H1 (cell line): Measurements from ENCODE around the gene LYZL4. TPM values are rescaled to one million over a fixed set of nuclear protein-coding genes. Genes with fewer than 3 reads are reported as not detected.

Experiments used
- CTCF ChIA-PET: fragments of 300-600 bp; sonication (Branson Sonifier 250); formaldehyde crosslinking; loops from one replicate; lab custom pipeline; 2021; ENCODE audit not compliant: partially characterized antibody; lab: Charles Lee
- POLR2A ChIA-PET: fragments of 300-600 bp; sonication (Branson Sonifier 250); formaldehyde crosslinking; loops from one replicate; lab custom pipeline; 2021; ENCODE audit warnings: inconsistent platforms; ENCODE audit not compliant: partially characterized antibody; lab: Charles Lee
- DNase-seq, 2 experiments: peaks; one replicate each; pipeline versions ENCODE4 v3.0.0 to v3.0.0-alpha.2; 2010 to 2022; ENCODE audit warnings: low spot score in 2 of 2, low read depth in 1 of 2, mixed read lengths in 1 of 2
- FAIRE-seq: peaks from 2 replicates; lab custom pipeline; 2011; peaks lifted over from hg19 to GRCh38; lab: Jason Lieb, UNC
- H2AFZ ChIP-seq: 2 replicates; pipeline ENCODE4 v1.8.1; 2012; ENCODE audit warnings: low read length, inconsistent platforms
- H2AK5ac ChIP-seq: 2 replicates; pipeline ENCODE4 v1.6.1; 2013; ENCODE audit warnings: low read depth, low read length
- H2BK120ac ChIP-seq: replicated peaks from 2 replicates; pipeline ENCODE3; 2013; ENCODE audit warnings: low read depth, low read length, inconsistent platforms
- H2BK12ac ChIP-seq: 2 replicates; pipeline ENCODE4 v1.6.1; 2013; ENCODE audit warnings: low read depth, low read length
- H2BK15ac ChIP-seq: 2 replicates; pipeline ENCODE4 v1.6.1; 2013; ENCODE audit warnings: low read length
- H2BK20ac ChIP-seq: 2 replicates; pipeline ENCODE4 v1.6.1; 2013; ENCODE audit warnings: low read length
- H2BK5ac ChIP-seq: 2 replicates; pipeline ENCODE4 v1.6.1; 2013; ENCODE audit warnings: low read depth, low read length
- H3K14ac ChIP-seq: 2 replicates; pipeline ENCODE4 v1.6.1; 2013; ENCODE audit warnings: inconsistent platforms; ENCODE audit not compliant: insufficient read length
- H3K18ac ChIP-seq: 2 replicates; pipeline ENCODE4 v1.6.1; 2013; ENCODE audit warnings: low read length; ENCODE audit errors: extremely low read depth
- H3K23ac ChIP-seq: 2 replicates; pipeline ENCODE4 v1.6.1; 2013; ENCODE audit warnings: inconsistent platforms; ENCODE audit not compliant: insufficient read length
- H3K23me2 ChIP-seq: 2 replicates; pipeline ENCODE4 v1.6.1; 2013; ENCODE audit warnings: low read depth, low read length
- H3K27ac ChIP-seq: 2 replicates; pipeline ENCODE4 v1.6.1; 2011; ENCODE audit warnings: low read depth, low read length, inconsistent platforms
- H3K27me3 ChIP-seq, 4 experiments: replicated peaks in 1 of 4; 1 replicate in 1 of 4; 2 replicates in 3 of 4; pipeline versions ENCODE4 v1.6.1 to v1.8.1; 2011 to 2013; ENCODE audit warnings: low read length in 3 of 4, mild to moderate bottlenecking in 3 of 4, inconsistent platforms in 2 of 4, mixed read lengths in 2 of 4, moderate library complexity in 1 of 4; ENCODE audit not compliant: control insufficient read depth in 3 of 4, insufficient read depth in 3 of 4; ENCODE audit errors: extremely low read depth in 1 of 4
- H3K36me3 ChIP-seq, 4 experiments: 2 replicates each; pipeline versions ENCODE4 v1.6.1 to v1.8.1; 2011 to 2013; ENCODE audit warnings: mild to moderate bottlenecking in 4 of 4, low read length in 3 of 4, moderate library complexity in 2 of 4, control low read depth in 1 of 4, inconsistent platforms in 1 of 4; ENCODE audit not compliant: insufficient read depth in 4 of 4, control insufficient read depth in 2 of 4
- H3K4ac ChIP-seq: replicated peaks from 2 replicates; pipeline ENCODE3; 2013; ENCODE audit warnings: low read length, low read depth, mixed read lengths, inconsistent platforms; ENCODE audit not compliant: insufficient read length
- H3K4me1 ChIP-seq, 4 experiments: replicated peaks in 1 of 4; 1 replicate in 1 of 4; 2 replicates in 3 of 4; pipeline versions ENCODE4 v1.6.1 to v1.8.1; 2011 to 2013; ENCODE audit warnings: low read length in 3 of 4, inconsistent platforms in 2 of 4, mixed read lengths in 1 of 4; ENCODE audit not compliant: insufficient read depth in 4 of 4, control insufficient read depth in 3 of 4
- H3K4me2 ChIP-seq, 2 experiments: 2 replicates each; pipeline versions ENCODE4 v1.6.1 to v1.8.1; 2011 to 2013; ENCODE audit warnings: low read depth in 2 of 2, low read length in 2 of 2, control low read depth in 1 of 2, inconsistent platforms in 1 of 2, mild to moderate bottlenecking in 1 of 2; ENCODE audit not compliant: insufficient read depth in 1 of 2
- H3K4me3 ChIP-seq, 4 experiments: fragments of 200-600, 300-600 bp in 1 of 4; sonication (generic), shearing (Covaris generic), sonication (Bioruptor Twin) in 1 of 4; 2 replicates each; pipeline versions ENCODE4 v1.5.1 to v1.8.1; 2011 to 2016; ENCODE audit warnings: low read length in 4 of 4, low read depth in 3 of 4, control low read depth in 2 of 4, inconsistent platforms in 2 of 4, mild to moderate bottlenecking in 2 of 4, mixed read lengths in 1 of 4, moderate library complexity in 1 of 4; ENCODE audit not compliant: insufficient read depth in 2 of 4; ENCODE audit errors: extremely low read depth in 1 of 4
- H3K56ac ChIP-seq: replicated peaks from 2 replicates; pipeline ENCODE3; 2013; ENCODE audit warnings: low read depth, mild to moderate bottlenecking, mixed read lengths, low read length, inconsistent platforms; ENCODE audit not compliant: insufficient read length
- H3K79me1 ChIP-seq: 2 replicates; pipeline ENCODE4 v1.6.1; 2013; ENCODE audit warnings: low read depth, low read length, control low read depth
- H3K79me2 ChIP-seq, 2 experiments: 2 replicates each; pipeline versions ENCODE4 v1.6.1 to v1.8.1; 2012 to 2013; ENCODE audit warnings: low read length in 2 of 2, mild to moderate bottlenecking in 2 of 2, inconsistent platforms in 1 of 2; ENCODE audit not compliant: insufficient read depth in 2 of 2, control insufficient read depth in 1 of 2
- H3K9ac ChIP-seq, 4 experiments: replicated peaks in 1 of 4; 1 replicate in 1 of 4; 2 replicates in 3 of 4; pipeline versions ENCODE4 v1.6.1 to v1.8.1; 2011 to 2013; ENCODE audit warnings: low read depth in 3 of 4, low read length in 3 of 4, control low read depth in 2 of 4, mild to moderate bottlenecking in 2 of 4, moderate library complexity in 2 of 4, inconsistent platforms in 1 of 4; ENCODE audit errors: extremely low read depth in 1 of 4
- H3K9me3 ChIP-seq, 2 experiments: 2 replicates each; pipeline versions ENCODE4 v1.6.1 to v1.8.1; 2012 to 2013; ENCODE audit warnings: mild to moderate bottlenecking in 2 of 2, moderate library complexity in 2 of 2, control low read depth in 1 of 2, inconsistent platforms in 1 of 2, low read depth in 1 of 2, low read length in 1 of 2, mixed read lengths in 1 of 2; ENCODE audit not compliant: insufficient read depth in 2 of 2
- H4K20me1 ChIP-seq, 2 experiments: replicated peaks in 1 of 2; 2 replicates each; pipeline versions ENCODE3 to v1.8.1; 2011 to 2013; ENCODE audit warnings: inconsistent platforms in 2 of 2, low read length in 2 of 2, mild to moderate bottlenecking in 1 of 2; ENCODE audit not compliant: insufficient read depth in 2 of 2, control insufficient read depth in 1 of 2
- H4K5ac ChIP-seq: 2 replicates; pipeline ENCODE4 v1.6.1; 2013; ENCODE audit warnings: low read length, low read depth, mixed read lengths, inconsistent platforms; ENCODE audit not compliant: insufficient read length
- H4K8ac ChIP-seq: 2 replicates; pipeline ENCODE4 v1.8.0; 2013; ENCODE audit warnings: mild to moderate bottlenecking, moderate library complexity, low read length, inconsistent platforms; ENCODE audit not compliant: insufficient read depth; ENCODE audit errors: extremely low read depth
- H4K91ac ChIP-seq: replicated peaks from 2 replicates; pipeline ENCODE3; 2013; ENCODE audit warnings: low read length, mixed read lengths, inconsistent platforms; ENCODE audit not compliant: insufficient read length
- CHD1 ChIP-seq: IDR thresholded peaks from 2 replicates; pipeline ENCODE4 v1.6.1; 2012; ENCODE audit warnings: low read depth, low read length, improper control_type of control experiment
- CREB1 ChIP-seq: IDR thresholded peaks from 2 replicates; pipeline ENCODE4 v1.6.1; 2012; ENCODE audit warnings: inconsistent platforms
- E2F6 ChIP-seq: IDR thresholded peaks from 2 replicates; pipeline ENCODE4 v1.6.1; 2012; ENCODE audit warnings: inconsistent platforms
- EGR1 ChIP-seq: IDR thresholded peaks from 2 replicates; pipeline ENCODE4 v1.6.1; 2011; ENCODE audit warnings: low read depth, low read length, borderline replicate concordance
- EZH2 ChIP-seq: fragments of 200-600 bp; sonication (generic); IDR thresholded peaks from 2 replicates; pipeline ENCODE4 v1.7.1; 2012; ENCODE audit warnings: low read depth, mild to moderate bottlenecking, moderate library complexity, low read length, inconsistent platforms; ENCODE audit not compliant: severe bottlenecking
- FOSL1 ChIP-seq: IDR thresholded peaks from 2 replicates; pipeline ENCODE4 v1.6.1; 2011; ENCODE audit warnings: mild to moderate bottlenecking, low read depth, low read length, moderate library complexity; ENCODE audit not compliant: insufficient read depth
- GABPA ChIP-seq: IDR thresholded peaks from 2 replicates; pipeline ENCODE4 v1.6.1; 2011; ENCODE audit warnings: mild to moderate bottlenecking, low read length, moderate library complexity, borderline replicate concordance; ENCODE audit not compliant: insufficient read depth
- POLR2A ChIP-seq, 2 experiments: IDR thresholded peaks; 1 replicate in 1 of 2; 2 replicates in 1 of 2; pipeline ENCODE4 v1.6.1; 2011; ENCODE audit warnings: low read depth in 2 of 2, low read length in 2 of 2, mild to moderate bottlenecking in 2 of 2; ENCODE audit errors: control extremely low read depth in 1 of 2
- RAD21 ChIP-seq, 2 experiments: IDR thresholded peaks in 1 of 2; conservative IDR thresholded peaks in 1 of 2; 2 replicates each; pipeline ENCODE4 v1.6.1; 2011; ENCODE audit warnings: low read depth in 2 of 2, low read length in 2 of 2, improper control_type of control experiment in 1 of 2, inconsistent platforms in 1 of 2, mild to moderate bottlenecking in 1 of 2, moderate library complexity in 1 of 2
- SP2 ChIP-seq: IDR thresholded peaks from 2 replicates; pipeline ENCODE4 v1.6.1; 2012; ENCODE audit warnings: mild to moderate bottlenecking, low read length, inconsistent platforms
- SRF ChIP-seq: IDR thresholded peaks from 2 replicates; pipeline ENCODE4 v1.6.1; 2011; ENCODE audit warnings: mild to moderate bottlenecking, low read depth, low read length, moderate library complexity
- TAF7 ChIP-seq: optimal IDR thresholded peaks from 2 replicates; pipeline ENCODE3; 2011; ENCODE audit warnings: low read depth, mild to moderate bottlenecking, inconsistent platforms, low read length, moderate library complexity, borderline replicate concordance
- TEAD4 ChIP-seq: IDR thresholded peaks from 2 replicates; pipeline ENCODE4 v1.6.1; 2012; ENCODE audit warnings: low read depth, low read length, inconsistent platforms, mixed read lengths
- WGBS, 2 experiments: shearing (Covaris generic) in 1 of 2; methylation state at CpG; one replicate each; pipeline versions ENCODE4 v1.1.6 to v1.1.7; 2013 to 2015; ENCODE audit warnings: low lambda C conversion rate in 2 of 2, mixed read lengths in 2 of 2, inconsistent platforms in 1 of 2, low coverage in 1 of 2, missing lambda C conversion rate in 1 of 2; ENCODE audit not compliant: insufficient replicate concordance in 2 of 2, insufficient coverage in 1 of 2, insufficient read length in 1 of 2; ENCODE audit errors: extremely low coverage in 1 of 2, missing lambda C conversion rate in 1 of 2; 5-methylcytosine and 5-hydroxymethylcytosine counted together
- polyA plus RNA-seq, 7 experiments: library from polyadenylated mRNA; depleted of rRNA in 3 of 7; stranded (reverse) in 5 of 7; unstranded in 2 of 7; fragments of >200 nt in 5 of 7; fragments of 200-250 nt in 2 of 7; gene quantifications; 1 replicate in 5 of 7; 2 replicates in 1 of 7; 4 replicates in 1 of 7; pipeline versions ENCODE4 v1.2.1 to v1.2.3, GENCODE V29; 2011 to 2013; ENCODE audit warnings: missing spikeins in 2 of 7, mixed read lengths in 2 of 7
- total RNA-seq: library from RNA; stranded (reverse); fragmentation: NEBNext Ultra II Directional; extraction: Animal tissue kit (Norgen Biotek cat#: 25700); gene quantifications from 2 replicates; pipeline ENCODE4 v1.2.1, GENCODE V29; 2021

Gene LYZL4
- total and polyA plus RNA-seq, 2 of the 8 experiments (the other 6 are each of a cell fraction or from before 2014, with no cell fraction given) = not detected

- no peaks in the 10 kb centered on the region for H4K20me1 ChIP-seq
- H3K4me3 ChIP-seq = no peak overlapping the region
- no peak overlapping the region for H4K8ac ChIP-seq
- DNase-seq (no peak), FAIRE-seq (no peak)
- H3K4ac ChIP-seq = no peak overlapping the region
- H3K9ac ChIP-seq = no peak overlapping the region
- ChIA-PET POLR2A (no interaction called here), CTCF (interaction anchor here (0.6 to 0.9 kb wide), 2 partner anchors 9 to 18 kb away, joined by 3 read pairs; no protein-coding TSS in a partner anchor)
- 93% methylated on average over 1 of the region's 1 CpG; no CpG with 5 or more reads in 1 of the 2 experiments for WGBS, 2 experiments
- no peak overlapping the region for H2BK20ac ChIP-seq
- H2AK5ac ChIP-seq = no peak overlapping the region
- no peaks in the 10 kb centered on the region for H3K27me3 ChIP-seq
- H4K5ac ChIP-seq = no peak overlapping the region
- H2BK15ac ChIP-seq = no peak overlapping the region
- H3K36me3 ChIP-seq = no peaks in the 10 kb centered on the region
- H4K91ac ChIP-seq = no peak overlapping the region
- H3K23me2 ChIP-seq = no peaks in the 10 kb centered on the region
- H2BK5ac ChIP-seq = no peak overlapping the region
- no peak overlapping the region for H3K4me2 ChIP-seq
- H3K14ac ChIP-seq = no peak overlapping the region
- no peak overlapping the region for H2BK120ac ChIP-seq
- no peaks in the 10 kb centered on the region for H3K4me1 ChIP-seq
- H3K79me1 ChIP-seq = no peaks in the 10 kb centered on the region
- no peak overlapping the region for H3K27ac ChIP-seq
- H2BK12ac ChIP-seq = no peak overlapping the region
- no peak overlapping the region for H2AFZ ChIP-seq
- no peak overlapping the region for H3K56ac ChIP-seq
- no peaks in the 10 kb centered on the region for H3K79me2 ChIP-seq
- no peak overlapping the region for H3K18ac ChIP-seq
- no peak overlapping the region for H3K23ac ChIP-seq
- no peaks in the 10 kb centered on the region for H3K9me3 ChIP-seq
- TF ChIP-seq CHD1 (no peak), RAD21 (IDR thresholded peaks at IDR 0.05 in 1 of 2, conservative IDR thresholded peaks at IDR 0.05 in 1 of 2; ENCODE audit: low read depth in 2 of 2, low read length in 2 of 2) (no peak), SP2 (no peak), SRF (no peak), CREB1 (no peak), FOSL1 (no peak), EZH2 (no peak), POLR2A (IDR thresholded peaks at IDR 0.05; ENCODE audit: control extremely low read depth in 1 of 2, low read depth in 2 of 2, low read length in 2 of 2) (no peak), TEAD4 (no peak), E2F6 (no peak), TAF7 (no peak), EGR1 (no peak), GABPA (no peak)
These were observed 53.1 kb downstream of the LYZL4 start for GRCh38 chr3:42357335-42357734.
